WTC11 (cell line): Measurements from ENCODE around the gene HBE1. TPM values are rescaled to one million over a fixed set of nuclear protein-coding genes. Genes with fewer than 3 reads are reported as not detected.

Source experiments
- ATAC-seq: fragments of 200-7000 bp; cut with Tn5 transposase; 2 replicates; pipeline ENCODE4 v1.10.0; 2021; ENCODE audit warnings: mild to moderate bottlenecking, moderate library complexity
- CTCF ChIA-PET: fragments of 300-600 bp; sonication (Branson Sonifier 250); formaldehyde crosslinking; loops from one replicate; lab custom pipeline; 2021; ENCODE audit warnings: antibody characterized with exemption; lab: Charles Lee
- POLR2A ChIA-PET: fragments of 350-600 bp; sonication (Branson Sonifier 250); formaldehyde crosslinking; loops from one replicate; lab custom pipeline; 2021; ENCODE audit warnings: antibody characterized with exemption; lab: Charles Lee
- DNase-seq: peaks from one replicate; pipeline ENCODE4 v3.0.0; 2021; ENCODE audit warnings: low spot score
- H3K27ac Mint-ChIP-seq: 2 replicates; pipeline ENCODE4 v1.8.0; 2021; ENCODE audit warnings: mixed read lengths
- H3K27me3 Mint-ChIP-seq: 2 replicates; pipeline ENCODE4 v1.8.0; 2021; ENCODE audit warnings: low read depth, mild to moderate bottlenecking, moderate library complexity, mixed read lengths
- H3K36me3 Mint-ChIP-seq: 2 replicates; pipeline ENCODE4 v1.8.0; 2021; ENCODE audit warnings: mixed read lengths
- H3K4me1 Mint-ChIP-seq: 2 replicates; pipeline ENCODE4 v1.8.0; 2022; ENCODE audit warnings: mixed read lengths
- H3K4me3 Mint-ChIP-seq: 2 replicates; pipeline ENCODE4 v1.8.0; 2021; ENCODE audit warnings: mild to moderate bottlenecking, moderate library complexity, mixed read lengths
- H3K9me3 Mint-ChIP-seq: 2 replicates; pipeline ENCODE4 v1.8.0; 2021; ENCODE audit warnings: mixed read lengths
- CREB1 ChIP-seq: sonication (generic); formaldehyde crosslinking; IDR thresholded peaks from 2 replicates; pipeline ENCODE4 v1.8.0; 2023; ENCODE audit warnings: mild to moderate bottlenecking, missing genetic modification reagents
- EMX1 ChIP-seq: fragments of 250-450 bp; sonication (Bioruptor Pico); IDR thresholded peaks from 2 replicates; pipeline ENCODE4 v1.8.0; 2021; ENCODE audit warnings: mild to moderate bottlenecking
- ESRRA ChIP-seq: sonication (generic); formaldehyde crosslinking; IDR thresholded peaks from 2 replicates; pipeline ENCODE4 v1.8.1; 2022; ENCODE audit warnings: mild to moderate bottlenecking, missing genetic modification reagents, borderline replicate concordance
- FOXK1 ChIP-seq: sonication (generic); formaldehyde crosslinking; IDR thresholded peaks from 2 replicates; pipeline ENCODE4 v1.8.0; 2022; ENCODE audit warnings: mild to moderate bottlenecking, moderate library complexity, missing genetic modification reagents
- FOXP1 ChIP-seq: sonication (generic); formaldehyde crosslinking; IDR thresholded peaks from 2 replicates; pipeline ENCODE4 v1.8.0; 2022; ENCODE audit warnings: missing genetic modification reagents, mild to moderate bottlenecking, moderate library complexity, borderline replicate concordance
- HMGA2 ChIP-seq: fragments of 250-450 bp; sonication (Bioruptor Pico); IDR thresholded peaks from 2 replicates; pipeline ENCODE4 v1.4.0; 2021; ENCODE audit warnings: mild to moderate bottlenecking, moderate library complexity
- JUN ChIP-seq: sonication (generic); formaldehyde crosslinking; IDR thresholded peaks from 2 replicates; pipeline ENCODE4 v1.8.0; 2023; ENCODE audit warnings: mild to moderate bottlenecking, missing genetic modification reagents
- NFE2L1 ChIP-seq: sonication (generic); formaldehyde crosslinking; IDR thresholded peaks from 2 replicates; pipeline ENCODE4 v1.8.1; 2023; ENCODE audit warnings: missing genetic modification reagents
- NFYB ChIP-seq: sonication (generic); formaldehyde crosslinking; conservative IDR thresholded peaks from 2 replicates; pipeline ENCODE4 v1.8.0; 2022; ENCODE audit warnings: low read depth, missing genetic modification reagents
- NR3C1 ChIP-seq: sonication (generic); formaldehyde crosslinking; conservative IDR thresholded peaks from 2 replicates; pipeline ENCODE4 v1.8.1; 2023; ENCODE audit warnings: low read depth, mild to moderate bottlenecking, missing genetic modification reagents
- SP1 ChIP-seq: sonication (generic); formaldehyde crosslinking; conservative IDR thresholded peaks from 2 replicates; pipeline ENCODE4 v1.8.1; 2022; ENCODE audit warnings: missing genetic modification reagents
- ZNF121 ChIP-seq: sonication (generic); formaldehyde crosslinking; IDR thresholded peaks from 2 replicates; pipeline ENCODE4 v1.8.0; 2023; ENCODE audit warnings: missing genetic modification reagents
- total RNA-seq: library from RNA; stranded (reverse); gene quantifications from 3 replicates; pipeline ENCODE4 v1.2.3, GENCODE V29; 2021
- TF ChIP-seq, protein P1 (sequence below): sonication (generic); formaldehyde crosslinking; IDR thresholded peaks from 2 replicates; pipeline ENCODE4 v1.8.1; 2022; ENCODE audit warnings: mild to moderate bottlenecking, moderate library complexity, missing genetic modification reagents
- TF ChIP-seq, protein P2 (sequence below): sonication (generic); formaldehyde crosslinking; IDR thresholded peaks from 2 replicates; pipeline ENCODE4 v1.8.0; 2022; ENCODE audit warnings: mild to moderate bottlenecking, missing genetic modification reagents
- TF ChIP-seq, protein P3 (sequence below): fragments of 250-450 bp; sonication (Bioruptor Pico); IDR thresholded peaks from 2 replicates; pipeline ENCODE4 v2.1.2; 2022; ENCODE audit warnings: mild to moderate bottlenecking, moderate library complexity
- TF ChIP-seq, protein P4 (sequence below): fragments of 250-450 bp; sonication (Bioruptor Pico); IDR thresholded peaks from 2 replicates; pipeline ENCODE4 v1.9.0; 2021; ENCODE audit warnings: mild to moderate bottlenecking
- TF ChIP-seq, protein P5 (sequence below): sonication (generic); formaldehyde crosslinking; conservative IDR thresholded peaks from 2 replicates; pipeline ENCODE4 v1.8.1; 2022; ENCODE audit warnings: mild to moderate bottlenecking, missing genetic modification reagents
- TF ChIP-seq, protein P6 (sequence below): sonication (generic); formaldehyde crosslinking; IDR thresholded peaks from 2 replicates; pipeline ENCODE4 v1.8.1; 2023; ENCODE audit warnings: mild to moderate bottlenecking, missing genetic modification reagents
- TF ChIP-seq, protein P7 (sequence below): fragments of 250-450 bp; sonication (Bioruptor Pico); IDR thresholded peaks from 2 replicates; pipeline ENCODE4 v1.9.0; 2021; ENCODE audit warnings: mild to moderate bottlenecking, borderline replicate concordance
- TF ChIP-seq, protein P8 (sequence below): sonication (generic); formaldehyde crosslinking; IDR thresholded peaks from 2 replicates; pipeline ENCODE4 v1.8.1; 2022; ENCODE audit warnings: missing genetic modification reagents, borderline replicate concordance

Gene HBE1
- total RNA-seq, 1 experiment from 2014 or later = 3.1 TPM

DNA sequence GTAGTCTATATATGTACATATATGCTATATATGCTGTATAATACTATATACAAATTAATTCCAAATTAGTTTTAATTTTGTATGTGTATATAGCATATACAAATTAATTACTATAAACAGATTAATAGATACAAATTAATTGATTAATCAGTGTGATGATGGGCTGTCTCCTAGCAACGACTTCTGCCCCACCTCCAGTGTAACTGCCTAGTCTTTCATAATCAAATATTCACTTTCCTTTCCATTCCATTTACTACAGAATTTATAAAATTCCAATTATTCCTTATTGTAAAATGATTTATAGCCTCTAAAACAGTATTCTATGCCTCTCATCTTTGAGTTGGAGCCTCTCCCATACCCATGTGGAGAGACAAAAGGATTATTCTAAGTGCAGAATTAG, 36.4 kb downstream of the HBE1 start:
- DNase-seq (no peak), ATAC-seq (no peak)
- Mint-ChIP-seq H3K4me1 (no peaks in the 10 kb centered on the region), H3K4me3 (no peak overlapping the region), H3K36me3 (no peaks in the 10 kb centered on the region), H3K9me3 (no peaks in the 10 kb centered on the region), H3K27me3 (no peaks in the 10 kb centered on the region), H3K27ac (no peak overlapping the region)
- ChIA-PET POLR2A (no interaction called here), CTCF (no interaction called here)
- TF ChIP-seq EMX1 (CRISPR knock-in tag) (no peak), JUN (CRISPR knock-in tag) (no peak), FOXP1 (CRISPR knock-in tag) (no peak), ZNF121 (CRISPR knock-in tag) (no peak), NR3C1 (CRISPR knock-in tag) (no peak), FOXK1 (CRISPR knock-in tag) (no peak), NFYB (no peak), NFE2L1 (no peak), HMGA2 (CRISPR knock-in tag) (no peak), SP1 (CRISPR knock-in tag) (no peak), ESRRA (CRISPR knock-in tag) (no peak), CREB1 (no peak)
- TF ChIP-seq, protein P1, sequence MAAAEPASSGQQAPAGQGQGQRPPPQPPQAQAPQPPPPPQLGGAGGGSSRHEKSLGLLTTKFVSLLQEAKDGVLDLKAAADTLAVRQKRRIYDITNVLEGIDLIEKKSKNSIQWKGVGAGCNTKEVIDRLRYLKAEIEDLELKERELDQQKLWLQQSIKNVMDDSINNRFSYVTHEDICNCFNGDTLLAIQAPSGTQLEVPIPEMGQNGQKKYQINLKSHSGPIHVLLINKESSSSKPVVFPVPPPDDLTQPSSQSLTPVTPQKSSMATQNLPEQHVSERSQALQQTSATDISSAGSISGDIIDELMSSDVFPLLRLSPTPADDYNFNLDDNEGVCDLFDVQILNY (CRISPR knock-in tag) = no peak
- TF ChIP-seq, protein P2, sequence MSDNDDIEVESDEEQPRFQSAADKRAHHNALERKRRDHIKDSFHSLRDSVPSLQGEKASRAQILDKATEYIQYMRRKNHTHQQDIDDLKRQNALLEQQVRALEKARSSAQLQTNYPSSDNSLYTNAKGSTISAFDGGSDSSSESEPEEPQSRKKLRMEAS = no peak
- TF ChIP-seq, protein P3, sequence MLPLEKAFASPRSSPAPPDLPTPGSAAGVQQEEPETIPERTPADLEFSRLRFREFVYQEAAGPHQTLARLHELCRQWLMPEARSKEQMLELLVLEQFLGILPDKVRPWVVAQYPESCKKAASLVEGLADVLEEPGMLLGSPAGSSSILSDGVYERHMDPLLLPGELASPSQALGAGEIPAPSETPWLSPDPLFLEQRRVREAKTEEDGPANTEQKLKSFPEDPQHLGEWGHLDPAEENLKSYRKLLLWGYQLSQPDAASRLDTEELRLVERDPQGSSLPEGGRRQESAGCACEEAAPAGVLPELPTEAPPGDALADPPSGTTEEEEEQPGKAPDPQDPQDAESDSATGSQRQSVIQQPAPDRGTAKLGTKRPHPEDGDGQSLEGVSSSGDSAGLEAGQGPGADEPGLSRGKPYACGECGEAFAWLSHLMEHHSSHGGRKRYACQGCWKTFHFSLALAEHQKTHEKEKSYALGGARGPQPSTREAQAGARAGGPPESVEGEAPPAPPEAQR (CRISPR knock-in tag) = no peak
- TF ChIP-seq, protein P4, sequence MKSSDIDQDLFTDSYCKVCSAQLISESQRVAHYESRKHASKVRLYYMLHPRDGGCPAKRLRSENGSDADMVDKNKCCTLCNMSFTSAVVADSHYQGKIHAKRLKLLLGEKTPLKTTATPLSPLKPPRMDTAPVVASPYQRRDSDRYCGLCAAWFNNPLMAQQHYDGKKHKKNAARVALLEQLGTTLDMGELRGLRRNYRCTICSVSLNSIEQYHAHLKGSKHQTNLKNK (CRISPR knock-in tag) = no peak
- TF ChIP-seq, protein P5, sequence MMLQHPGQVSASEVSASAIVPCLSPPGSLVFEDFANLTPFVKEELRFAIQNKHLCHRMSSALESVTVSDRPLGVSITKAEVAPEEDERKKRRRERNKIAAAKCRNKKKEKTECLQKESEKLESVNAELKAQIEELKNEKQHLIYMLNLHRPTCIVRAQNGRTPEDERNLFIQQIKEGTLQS (CRISPR knock-in tag) = no peak
- TF ChIP-seq, protein P6, sequence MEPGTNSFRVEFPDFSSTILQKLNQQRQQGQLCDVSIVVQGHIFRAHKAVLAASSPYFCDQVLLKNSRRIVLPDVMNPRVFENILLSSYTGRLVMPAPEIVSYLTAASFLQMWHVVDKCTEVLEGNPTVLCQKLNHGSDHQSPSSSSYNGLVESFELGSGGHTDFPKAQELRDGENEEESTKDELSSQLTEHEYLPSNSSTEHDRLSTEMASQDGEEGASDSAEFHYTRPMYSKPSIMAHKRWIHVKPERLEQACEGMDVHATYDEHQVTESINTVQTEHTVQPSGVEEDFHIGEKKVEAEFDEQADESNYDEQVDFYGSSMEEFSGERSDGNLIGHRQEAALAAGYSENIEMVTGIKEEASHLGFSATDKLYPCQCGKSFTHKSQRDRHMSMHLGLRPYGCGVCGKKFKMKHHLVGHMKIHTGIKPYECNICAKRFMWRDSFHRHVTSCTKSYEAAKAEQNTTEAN (CRISPR knock-in tag) = no peak
- TF ChIP-seq, protein P7, sequence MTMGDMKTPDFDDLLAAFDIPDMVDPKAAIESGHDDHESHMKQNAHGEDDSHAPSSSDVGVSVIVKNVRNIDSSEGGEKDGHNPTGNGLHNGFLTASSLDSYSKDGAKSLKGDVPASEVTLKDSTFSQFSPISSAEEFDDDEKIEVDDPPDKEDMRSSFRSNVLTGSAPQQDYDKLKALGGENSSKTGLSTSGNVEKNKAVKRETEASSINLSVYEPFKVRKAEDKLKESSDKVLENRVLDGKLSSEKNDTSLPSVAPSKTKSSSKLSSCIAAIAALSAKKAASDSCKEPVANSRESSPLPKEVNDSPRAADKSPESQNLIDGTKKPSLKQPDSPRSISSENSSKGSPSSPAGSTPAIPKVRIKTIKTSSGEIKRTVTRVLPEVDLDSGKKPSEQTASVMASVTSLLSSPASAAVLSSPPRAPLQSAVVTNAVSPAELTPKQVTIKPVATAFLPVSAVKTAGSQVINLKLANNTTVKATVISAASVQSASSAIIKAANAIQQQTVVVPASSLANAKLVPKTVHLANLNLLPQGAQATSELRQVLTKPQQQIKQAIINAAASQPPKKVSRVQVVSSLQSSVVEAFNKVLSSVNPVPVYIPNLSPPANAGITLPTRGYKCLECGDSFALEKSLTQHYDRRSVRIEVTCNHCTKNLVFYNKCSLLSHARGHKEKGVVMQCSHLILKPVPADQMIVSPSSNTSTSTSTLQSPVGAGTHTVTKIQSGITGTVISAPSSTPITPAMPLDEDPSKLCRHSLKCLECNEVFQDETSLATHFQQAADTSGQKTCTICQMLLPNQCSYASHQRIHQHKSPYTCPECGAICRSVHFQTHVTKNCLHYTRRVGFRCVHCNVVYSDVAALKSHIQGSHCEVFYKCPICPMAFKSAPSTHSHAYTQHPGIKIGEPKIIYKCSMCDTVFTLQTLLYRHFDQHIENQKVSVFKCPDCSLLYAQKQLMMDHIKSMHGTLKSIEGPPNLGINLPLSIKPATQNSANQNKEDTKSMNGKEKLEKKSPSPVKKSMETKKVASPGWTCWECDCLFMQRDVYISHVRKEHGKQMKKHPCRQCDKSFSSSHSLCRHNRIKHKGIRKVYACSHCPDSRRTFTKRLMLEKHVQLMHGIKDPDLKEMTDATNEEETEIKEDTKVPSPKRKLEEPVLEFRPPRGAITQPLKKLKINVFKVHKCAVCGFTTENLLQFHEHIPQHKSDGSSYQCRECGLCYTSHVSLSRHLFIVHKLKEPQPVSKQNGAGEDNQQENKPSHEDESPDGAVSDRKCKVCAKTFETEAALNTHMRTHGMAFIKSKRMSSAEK (CRISPR knock-in tag) = no peak
- TF ChIP-seq, protein P8, sequence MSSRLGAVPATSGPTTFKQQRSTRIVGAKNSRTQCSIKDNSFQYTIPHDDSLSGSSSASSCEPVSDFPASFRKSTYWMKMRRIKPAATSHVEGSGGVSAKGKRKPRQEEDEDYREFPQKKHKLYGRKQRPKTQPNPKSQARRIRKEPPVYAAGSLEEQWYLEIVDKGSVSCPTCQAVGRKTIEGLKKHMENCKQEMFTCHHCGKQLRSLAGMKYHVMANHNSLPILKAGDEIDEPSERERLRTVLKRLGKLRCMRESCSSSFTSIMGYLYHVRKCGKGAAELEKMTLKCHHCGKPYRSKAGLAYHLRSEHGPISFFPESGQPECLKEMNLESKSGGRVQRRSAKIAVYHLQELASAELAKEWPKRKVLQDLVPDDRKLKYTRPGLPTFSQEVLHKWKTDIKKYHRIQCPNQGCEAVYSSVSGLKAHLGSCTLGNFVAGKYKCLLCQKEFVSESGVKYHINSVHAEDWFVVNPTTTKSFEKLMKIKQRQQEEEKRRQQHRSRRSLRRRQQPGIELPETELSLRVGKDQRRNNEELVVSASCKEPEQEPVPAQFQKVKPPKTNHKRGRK (CRISPR knock-in tag) = no peak
- TF ChIP-seq, all 79 proteins: peak for 0
